Measurements from ENCODE around the gene FCHO2. TPM values are rescaled to one million over a fixed set of nuclear protein-coding genes. Genes with fewer than 3 reads are reported as not detected.
"Not testable (repeated sequence)": the region's sequence is repeated elsewhere in the genome, so short reads cannot be mapped to it uniquely, and the experiment has no call there.

Gene FCHO2
- total RNA-seq, 1 donor from 2014 or later: 59.9 TPM

DNA sequence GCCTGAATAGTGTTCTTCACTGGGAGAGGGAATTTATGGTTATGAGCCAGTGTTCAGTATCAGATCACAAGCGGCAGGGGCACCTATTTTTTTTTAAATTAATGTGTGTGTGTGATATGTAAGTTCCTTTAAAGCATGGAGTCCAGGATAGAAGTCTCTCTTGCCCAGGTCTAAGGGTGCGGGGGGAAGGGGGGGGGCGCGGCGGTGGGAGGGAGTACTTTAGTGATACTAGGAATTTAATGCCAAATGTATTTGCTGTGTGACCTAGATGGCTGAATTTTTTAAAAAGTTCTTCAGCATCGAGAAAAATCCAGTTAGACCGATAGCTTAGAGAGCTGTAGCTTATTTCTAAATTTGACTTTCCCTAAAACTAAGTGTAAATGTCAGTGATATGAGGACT is 1.5 kb upstream of the FCHO2 start:
- FAIRE-seq: no peak

DNA sequence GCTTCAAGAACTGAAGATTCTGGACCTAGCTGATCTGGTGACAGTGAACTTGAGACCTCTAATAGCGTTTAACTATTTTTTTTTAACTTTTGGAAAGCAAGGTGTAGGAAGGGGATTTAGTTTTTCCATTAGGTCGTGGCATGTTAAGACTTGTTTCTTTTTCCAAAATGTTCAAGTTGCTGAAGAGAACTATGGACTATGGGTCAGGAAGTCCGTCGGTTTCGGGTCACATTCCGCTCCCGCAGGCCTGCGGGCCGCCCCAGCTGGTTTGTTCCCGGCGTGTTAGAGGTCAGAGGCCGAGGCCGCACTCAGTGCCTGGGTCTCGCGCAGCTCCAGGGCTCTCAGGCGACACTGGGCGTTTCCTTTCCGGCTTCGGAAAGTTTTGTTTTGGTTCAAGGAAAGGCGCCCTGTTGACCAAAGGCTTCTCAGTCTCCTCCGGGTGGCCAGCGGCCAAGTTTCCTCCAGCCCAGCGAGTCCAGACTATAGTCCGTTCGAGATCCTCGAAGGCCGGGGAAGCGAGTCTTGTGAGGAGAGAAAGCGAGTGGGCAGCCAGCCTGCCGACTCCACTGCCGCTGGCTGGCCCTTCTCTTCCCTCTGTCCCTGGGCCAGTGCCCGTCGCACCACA is 586 bp upstream of the FCHO2 start:
- DNase-seq (ENCODE audit: low spot score in 2 of 2) (no peak), FAIRE-seq (no peak)

More for the DNA sequence above, 1.5 kb upstream of the FCHO2 start:
- DNase-seq (ENCODE audit: low spot score in 2 of 2): no peak

DNA sequence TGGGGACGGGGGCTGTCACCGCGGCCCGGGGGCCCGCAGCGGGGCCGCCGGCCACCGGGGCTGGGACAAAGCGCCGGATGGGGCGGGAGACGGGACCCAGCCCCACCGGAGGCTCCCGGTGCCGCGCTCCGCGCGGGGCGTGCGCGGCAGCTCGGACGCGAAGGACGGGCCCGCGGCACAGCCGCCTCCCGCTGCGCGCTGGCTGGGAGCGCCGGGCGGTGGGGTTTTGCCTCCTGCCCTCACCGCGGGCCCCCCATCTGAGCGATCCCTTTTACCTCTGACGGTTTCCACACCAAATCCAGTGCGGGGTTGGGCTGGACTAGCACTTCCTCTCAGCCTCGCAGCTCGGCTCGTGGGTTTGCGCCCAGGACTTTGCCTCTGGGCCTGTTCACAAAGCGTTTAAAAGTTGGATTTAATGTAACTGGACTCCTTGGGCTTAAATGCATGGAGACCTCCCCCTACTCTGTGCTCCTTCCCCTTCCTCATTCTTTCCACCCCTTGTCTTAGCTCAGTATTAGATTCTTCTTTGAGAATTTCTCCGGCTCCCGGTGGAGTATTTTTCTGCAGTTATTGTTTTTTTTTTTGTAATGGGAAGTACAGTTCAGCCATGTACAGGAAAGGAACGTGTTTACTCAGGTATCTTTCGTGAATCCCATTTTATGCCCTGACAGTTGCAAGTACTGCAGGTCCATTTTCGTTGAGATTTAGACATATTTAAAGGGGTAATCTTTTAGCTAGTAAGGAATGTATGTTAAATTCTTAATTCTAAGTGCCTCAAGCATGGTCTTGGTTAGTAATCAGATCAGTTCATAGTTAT is 691 bp downstream of the FCHO2 start:
- DNase-seq (ENCODE audit: low spot score in 2 of 2): peak; percentile 55 to 72
- no peak for FAIRE-seq

DNA sequence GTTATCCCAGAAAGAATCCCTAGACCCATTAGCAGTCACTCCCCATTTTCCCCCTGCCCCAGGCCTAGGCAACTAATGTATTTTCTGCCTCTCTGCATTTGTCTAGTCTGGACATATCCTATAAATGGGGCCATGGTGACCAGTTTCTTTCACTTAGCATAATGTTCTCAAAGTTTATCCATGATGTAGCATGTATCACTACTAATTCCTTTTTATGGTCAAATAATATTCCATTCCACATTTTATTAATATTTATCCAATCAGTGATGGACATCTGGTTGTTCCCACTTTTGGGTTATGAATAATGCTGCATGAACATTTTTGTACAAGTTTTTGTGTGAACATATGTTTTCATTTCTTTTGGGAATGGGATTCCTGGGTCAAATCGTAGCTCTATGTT is 1.5 kb downstream of the FCHO2 start:
- no peak for FAIRE-seq
- DNase-seq (ENCODE audit: low spot score in 2 of 2): no peak

DNA sequence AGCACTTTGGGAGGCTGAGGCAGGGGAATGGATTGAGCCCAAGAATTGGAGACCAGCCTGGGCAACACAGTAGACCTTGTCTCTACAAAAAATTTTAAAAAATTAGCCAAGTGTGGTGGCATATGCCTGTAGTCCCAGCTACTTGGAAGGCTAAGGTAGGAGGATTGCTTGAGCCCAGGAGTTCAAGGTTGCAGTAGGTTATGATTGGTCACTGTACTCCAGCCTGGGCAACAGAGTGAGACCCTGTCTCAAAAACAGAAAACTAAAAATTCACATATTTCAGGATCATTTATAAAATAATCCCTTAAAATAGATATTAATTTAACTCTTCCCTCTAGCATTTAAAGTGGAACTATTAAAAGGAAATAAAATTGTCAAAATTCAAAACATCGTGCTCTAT is 3.4 kb downstream of the FCHO2 start:
- no peak for FAIRE-seq
- DNase-seq (ENCODE audit: low spot score in 2 of 2): no peak

DNA sequence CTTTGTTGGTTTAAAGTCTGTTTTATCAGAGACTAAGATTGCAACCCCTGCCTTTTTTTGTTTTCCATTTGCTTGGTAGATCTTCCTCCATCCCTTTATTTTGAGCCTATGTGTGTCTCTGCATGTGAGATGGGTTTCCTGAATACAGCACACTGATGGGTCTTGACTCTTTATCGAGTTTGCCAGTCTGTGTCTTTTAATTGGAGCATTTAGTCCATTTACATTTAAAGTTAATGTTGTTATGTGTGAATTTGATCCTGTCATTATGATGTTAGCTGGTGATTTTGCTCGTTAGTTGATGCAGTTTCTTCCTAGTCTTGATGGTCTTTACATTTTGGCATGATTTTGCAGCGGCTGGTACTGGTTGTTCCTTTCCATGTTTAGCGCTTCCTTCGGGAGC is 18.6 kb downstream of the FCHO2 start:
- DNase-seq (ENCODE audit: low spot score in 2 of 2); FAIRE-seq: not testable (repeated sequence)

DNA sequence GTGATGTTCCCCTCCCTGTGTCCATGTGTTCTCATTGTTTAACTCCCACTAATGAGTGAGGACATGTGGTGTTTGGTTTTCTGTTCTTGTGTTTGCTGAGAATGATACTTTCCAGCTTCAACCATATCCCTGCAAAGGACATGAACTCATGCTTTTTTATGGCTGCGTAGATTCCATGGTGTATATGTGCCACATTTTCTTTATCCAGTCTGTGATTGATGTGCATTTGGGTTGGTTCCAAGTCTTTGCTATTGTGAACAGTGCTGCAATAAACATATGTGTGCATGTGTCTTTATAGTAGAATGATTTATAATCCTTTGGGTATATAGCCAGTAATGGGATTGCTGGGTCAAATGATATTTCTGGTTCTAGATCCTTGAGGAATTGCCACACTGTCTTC is 21.0 kb downstream of the FCHO2 start:
- DNase-seq (ENCODE audit: low spot score in 2 of 2); FAIRE-seq: not testable (repeated sequence)

DNA sequence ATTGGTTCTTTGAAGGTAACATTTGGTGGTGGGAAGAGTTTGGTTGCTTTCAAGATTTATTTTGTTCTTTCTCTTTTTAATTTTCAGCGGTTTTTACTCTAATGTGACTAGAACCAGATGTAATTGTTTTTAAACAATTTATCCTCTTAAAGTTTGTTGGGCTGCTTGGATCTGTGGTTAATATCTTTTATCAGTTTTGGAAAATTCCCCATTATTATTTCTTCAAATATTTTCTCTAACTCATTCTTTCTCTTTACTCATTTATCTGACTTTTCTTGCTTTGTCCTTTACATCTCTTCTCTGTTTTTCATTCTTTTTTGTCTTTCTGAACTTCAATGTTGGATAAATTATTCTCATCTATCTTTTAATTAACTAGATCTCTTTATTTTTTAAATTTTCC is 29.9 kb downstream of the FCHO2 start:
- no peak for DNase-seq (ENCODE audit: low spot score in 2 of 2)
- FAIRE-seq: peak; percentile 44

DNA sequence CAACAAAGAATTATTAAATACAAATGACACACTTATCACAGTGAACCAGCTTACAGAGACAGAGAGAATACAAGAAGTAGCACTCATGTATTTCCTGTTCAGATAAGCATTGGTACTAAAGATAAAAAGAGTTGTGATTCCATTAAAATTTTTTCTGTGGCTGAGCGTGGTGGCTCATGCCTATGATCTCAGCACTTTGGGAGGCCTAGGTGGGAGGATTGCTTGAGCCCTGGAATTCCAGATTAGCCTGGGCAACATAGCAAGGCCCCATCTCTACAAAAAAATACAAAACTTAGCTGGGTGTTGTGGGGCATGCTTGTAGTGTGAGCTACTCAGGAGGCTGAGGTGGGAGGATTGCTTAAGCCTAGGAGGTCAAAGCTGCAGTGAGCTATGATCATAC is 32.9 kb downstream of the FCHO2 start:
- no peak for FAIRE-seq
- no peak for DNase-seq (ENCODE audit: low spot score in 2 of 2)

DNA sequence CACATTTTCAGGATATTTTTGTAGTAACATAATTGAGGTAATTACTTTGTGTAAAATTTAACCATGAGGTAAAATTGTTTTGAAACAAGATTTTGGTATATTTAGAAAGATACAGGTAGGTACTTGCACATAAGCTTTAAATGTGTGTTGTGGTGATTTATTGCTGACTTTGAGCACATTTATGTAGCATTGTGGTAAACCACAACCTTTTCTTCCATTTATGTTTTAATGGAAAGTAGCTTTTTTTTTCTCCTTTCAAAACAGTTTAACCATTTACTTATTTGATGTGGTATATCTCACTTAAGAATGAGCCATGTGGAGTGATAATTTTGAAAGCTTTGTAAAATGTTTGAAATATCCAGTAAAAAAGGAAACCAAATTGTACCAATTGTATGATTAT is 35.6 kb downstream of the FCHO2 start:
- DNase-seq (ENCODE audit: low spot score in 2 of 2) (no peak), FAIRE-seq (no peak)

DNA sequence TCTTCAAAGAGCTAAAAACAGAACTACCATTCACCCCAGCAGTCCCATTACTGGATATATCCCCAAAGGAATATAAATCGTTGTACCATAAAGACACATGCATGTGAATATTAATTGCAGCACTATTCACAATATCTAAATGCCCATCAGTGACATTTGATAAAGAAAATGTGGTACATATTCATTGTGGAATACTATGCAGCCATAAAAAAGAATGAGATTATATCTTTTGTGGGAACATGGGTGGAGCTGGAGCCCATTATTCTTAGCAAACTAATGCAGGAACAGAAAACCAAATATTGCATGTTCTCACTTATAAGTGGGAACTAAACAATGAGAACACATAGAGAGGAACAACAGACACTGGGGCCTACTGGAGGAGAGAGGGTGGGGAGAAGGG is 38.7 kb downstream of the FCHO2 start:
- no peak for DNase-seq (ENCODE audit: low spot score in 2 of 2)
- no peak for FAIRE-seq

DNA sequence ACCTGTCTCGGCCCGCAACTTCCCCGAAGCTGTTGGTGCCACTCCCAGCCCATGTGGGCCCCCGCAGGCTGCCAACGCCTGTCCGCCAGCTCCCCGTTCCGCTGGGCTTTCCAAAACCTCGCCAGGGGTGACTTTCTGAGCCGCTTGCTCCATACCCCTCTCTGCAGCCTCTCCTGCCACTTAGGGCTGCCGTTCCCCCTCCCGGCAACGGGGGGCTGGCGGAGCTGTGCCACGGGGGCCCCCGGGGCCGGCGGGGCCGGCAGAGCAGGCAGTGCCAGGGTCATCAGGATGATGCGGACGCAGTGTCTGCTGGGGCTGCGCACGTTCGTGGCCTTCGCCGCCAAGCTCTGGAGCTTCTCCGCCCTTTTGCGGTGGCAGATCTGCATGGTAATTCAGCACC is 40.8 kb downstream of the FCHO2 start:
- no peak for FAIRE-seq

DNA sequence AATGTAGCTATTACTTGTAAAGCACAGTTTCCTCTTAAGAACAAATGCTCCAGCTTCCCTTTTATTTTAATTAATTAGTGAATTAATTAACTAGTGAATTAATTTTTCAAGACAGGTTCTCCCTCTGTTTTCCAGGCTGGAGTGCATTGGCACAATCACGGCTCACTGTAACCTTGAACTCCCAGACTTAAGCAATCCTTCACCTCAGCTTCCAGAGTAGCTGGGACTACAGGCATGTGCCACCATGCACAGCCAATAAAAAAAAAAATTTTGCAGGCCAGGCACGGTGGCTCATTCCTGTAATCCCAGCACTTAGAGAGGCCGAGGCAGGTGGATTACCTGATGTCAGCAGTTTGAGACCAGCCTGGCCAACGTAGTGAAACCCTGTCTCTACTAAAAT is 44.1 kb downstream of the FCHO2 start:
- DNase-seq (ENCODE audit: low spot score in 2 of 2) (no peak), FAIRE-seq (no peak)

More for the DNA sequence above, 40.8 kb downstream of the FCHO2 start:
- no peak for DNase-seq (ENCODE audit: low spot score in 2 of 2)

DNA sequence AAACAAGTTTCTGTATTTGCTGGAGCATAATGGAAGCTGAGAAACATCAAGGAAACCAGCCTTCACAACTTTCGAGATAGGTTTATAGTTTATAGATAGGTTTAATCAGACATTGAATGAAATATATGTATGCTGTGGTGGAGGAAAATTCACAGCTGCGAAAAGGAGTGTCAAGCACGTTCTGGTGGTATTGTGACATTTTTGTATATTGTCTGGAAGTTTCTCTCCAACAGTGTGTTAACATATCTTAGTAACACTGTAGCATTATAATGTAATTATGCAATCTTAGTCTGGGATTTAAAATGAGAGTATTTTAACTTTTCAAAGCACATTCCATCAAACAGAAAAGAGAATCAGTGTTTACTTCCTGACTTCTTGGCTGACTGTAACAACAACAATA is 50.0 kb downstream of the FCHO2 start:
- no peak for FAIRE-seq
- DNase-seq (ENCODE audit: low spot score in 2 of 2): no peak

DNA sequence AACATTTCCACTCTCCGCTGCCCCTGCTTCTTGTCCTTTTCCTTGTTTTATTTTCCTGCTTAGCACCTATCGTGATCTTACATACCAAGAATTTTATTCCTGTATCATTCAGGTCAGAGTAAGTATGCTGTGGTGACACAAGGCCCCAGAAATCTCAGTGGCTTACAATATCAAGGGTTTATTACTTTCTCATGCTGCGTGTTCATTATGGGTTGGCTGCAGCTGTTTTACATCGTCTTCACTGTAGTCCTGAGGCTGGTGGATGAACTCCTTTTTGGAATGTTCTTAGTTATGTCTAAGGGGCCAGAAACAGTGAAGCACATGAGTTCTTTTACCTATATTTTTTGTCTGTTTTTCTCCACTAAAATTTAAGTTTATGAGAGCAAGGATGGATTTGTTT is 51.2 kb downstream of the FCHO2 start:
- FAIRE-seq (no peak), DNase-seq (ENCODE audit: low spot score in 2 of 2) (no peak)

DNA sequence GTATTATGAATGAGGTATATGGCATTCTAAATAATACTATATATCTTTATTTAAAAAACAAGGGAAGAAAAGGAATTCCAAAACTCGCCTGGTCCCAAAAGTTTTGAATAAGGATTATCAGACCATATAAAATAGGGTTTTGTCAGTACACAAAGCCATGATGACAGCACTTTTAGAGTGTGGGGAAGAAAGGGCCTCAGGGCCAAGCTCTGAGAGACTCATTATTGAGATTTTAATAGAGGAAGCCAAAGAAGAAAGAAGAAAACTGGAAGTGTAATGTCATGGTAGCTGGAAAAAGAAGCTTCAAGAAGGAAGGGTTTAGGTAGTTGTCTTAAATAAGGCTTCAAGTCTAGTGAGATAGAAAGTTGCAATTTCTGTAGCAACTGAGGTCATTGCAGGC is 53.0 kb downstream of the FCHO2 start:
- no peak for FAIRE-seq

DNA sequence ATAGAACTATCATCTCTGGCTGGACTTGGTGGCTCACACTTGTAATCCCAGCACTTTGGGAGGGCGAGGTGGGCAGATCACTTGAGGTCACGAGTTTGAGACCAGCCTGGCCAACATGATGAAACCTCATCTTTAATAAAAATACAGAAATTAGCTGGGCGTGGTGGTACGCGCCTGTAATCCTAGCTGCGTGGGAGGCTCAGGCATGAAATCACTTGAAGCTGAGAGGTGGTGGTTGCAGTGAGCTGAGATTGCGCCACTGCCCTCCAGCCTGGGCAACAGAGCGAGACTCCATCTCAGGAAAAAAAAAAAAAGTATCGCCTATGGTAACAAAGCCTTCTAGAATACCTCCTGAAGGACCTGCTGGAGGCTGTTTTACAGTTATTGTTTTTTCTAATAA is 55.8 kb downstream of the FCHO2 start:
- FAIRE-seq; DNase-seq (ENCODE audit: low spot score in 2 of 2): not testable (repeated sequence)

More for the DNA sequence above, 53.0 kb downstream of the FCHO2 start:
- DNase-seq (ENCODE audit: low spot score in 2 of 2): no peak

DNA sequence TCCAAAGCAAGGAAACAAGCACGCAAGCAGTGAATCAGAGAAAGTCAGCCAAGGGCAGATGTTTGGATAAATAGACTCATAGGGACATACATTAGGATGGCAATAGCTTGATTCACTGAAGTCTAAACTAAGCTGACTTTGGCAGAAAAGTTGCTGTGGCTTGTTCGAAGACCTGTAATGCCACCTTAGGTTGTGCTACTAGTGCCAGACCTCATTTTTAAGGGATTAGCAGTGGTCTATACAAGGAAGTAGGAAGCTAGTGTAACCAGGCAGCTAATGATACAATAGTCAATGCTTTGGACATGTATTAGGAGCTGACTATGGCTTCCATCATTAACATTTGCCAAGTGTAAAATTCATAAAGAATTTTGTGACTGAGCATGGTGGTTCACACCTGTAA is 63.1 kb downstream of the FCHO2 start:
- no peak for FAIRE-seq
- DNase-seq (ENCODE audit: low spot score in 2 of 2): no peak

DNA sequence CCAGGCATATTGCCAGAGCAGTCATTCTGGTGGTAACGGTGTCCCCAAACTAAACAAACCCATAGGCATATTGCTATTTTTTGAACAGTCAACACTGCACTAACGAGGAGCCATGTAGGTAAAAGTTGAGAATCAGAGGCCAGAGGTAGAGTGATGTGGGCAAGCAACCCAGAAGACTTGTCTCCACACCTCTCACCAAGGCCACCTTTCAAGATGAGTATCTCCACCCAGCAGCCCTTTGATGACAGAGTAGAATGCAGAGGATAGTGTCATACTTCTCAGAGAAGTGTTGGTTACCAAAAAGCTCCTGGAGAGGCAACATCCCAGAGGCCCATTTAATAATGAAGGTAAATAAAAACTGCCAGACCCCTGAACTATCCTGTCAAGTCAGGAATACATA is 63.9 kb downstream of the FCHO2 start:
- FAIRE-seq (no peak), DNase-seq (ENCODE audit: low spot score in 2 of 2) (no peak)

DNA sequence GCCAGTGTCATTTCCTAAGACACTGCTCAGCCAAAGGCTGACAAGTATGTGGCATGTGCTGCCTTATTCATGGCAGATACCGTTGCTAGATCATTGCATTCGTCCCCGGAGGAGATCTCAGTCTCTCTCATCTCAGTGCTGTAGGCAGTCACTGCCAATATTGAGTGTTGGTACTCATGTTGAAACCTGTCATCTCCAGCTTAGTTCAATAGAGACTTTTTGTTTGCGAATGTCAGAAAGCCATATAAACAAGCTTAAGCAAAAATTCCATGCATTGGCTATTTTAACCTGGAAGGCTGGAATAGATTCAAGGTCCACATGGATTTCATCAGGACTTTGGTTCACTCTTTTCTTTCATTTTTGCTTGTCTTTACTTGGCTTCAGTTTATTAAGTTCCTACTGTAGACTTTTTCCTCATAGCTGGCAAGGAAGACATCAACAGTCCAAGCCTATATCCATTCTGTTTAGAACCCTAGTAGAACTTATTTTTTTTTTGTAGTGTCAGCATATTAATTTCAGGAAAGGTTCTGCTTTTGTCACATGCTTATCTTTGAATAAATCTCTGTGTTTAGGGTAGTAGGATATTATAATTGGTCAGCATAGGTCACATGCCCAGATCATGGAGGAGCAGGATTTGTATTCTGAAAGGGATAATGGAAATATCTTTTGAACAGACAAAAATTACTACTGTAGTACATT is 66.8 kb downstream of the FCHO2 start:
- no peak for DNase-seq (ENCODE audit: low spot score in 2 of 2)
- no peak for FAIRE-seq

DNA sequence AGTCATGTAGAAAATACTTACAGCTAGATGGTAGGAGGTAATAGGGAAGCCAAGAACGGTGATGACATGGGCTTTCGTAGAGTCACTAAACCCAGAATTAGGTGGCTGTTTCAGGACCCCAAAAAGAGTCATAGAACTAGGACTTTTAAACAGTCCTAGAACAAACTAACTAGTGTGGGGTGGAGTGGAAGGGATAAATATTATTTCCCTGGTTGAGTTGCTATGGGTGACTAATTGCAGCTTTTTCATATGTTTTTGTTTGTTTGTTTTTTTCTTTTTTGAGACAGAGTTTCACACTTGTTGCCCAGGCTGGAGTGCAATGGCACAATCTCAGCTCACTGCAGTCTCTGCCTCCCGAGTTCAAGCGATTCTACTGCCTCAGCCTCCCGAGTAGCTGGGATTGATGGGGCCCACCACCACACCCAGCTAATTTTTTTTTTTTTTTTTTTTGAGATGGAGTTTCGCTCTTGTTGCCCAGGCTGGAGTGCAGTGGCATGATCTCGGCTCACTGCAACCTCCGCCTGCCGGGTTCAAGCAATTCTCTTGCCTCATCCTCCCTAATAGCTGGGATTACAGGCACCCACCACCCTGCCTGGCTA is 69.2 kb downstream of the FCHO2 start:
- not testable (repeated sequence) for FAIRE-seq

More for the DNA sequence above, 69.2 kb downstream of the FCHO2 start:
- DNase-seq (ENCODE audit: low spot score in 2 of 2): not testable (repeated sequence)
